Measurements from ENCODE around the gene ZSWIM9. TPM values are rescaled to one million over a fixed set of nuclear protein-coding genes. Genes with fewer than 3 reads are reported as not detected.

Gene ZSWIM9
- 1 to 10 TPM; 4.7 to 9.6 TPM for total RNA-seq

GRCh38 chr19:48169939-48170803, at the start of gene ZSWIM9, which contains the start of gene LIG1:
ZSWIM9 (plus strand) TSS chr19:48170680; CDS start chr19:48171803, 1,123 bp downstream.
LIG1 (minus strand) TSS chr19:48170344; CDS start chr19:48165566, 4,778 bp downstream.
- H3K27me3 ChIP-seq: no peaks in the 10 kb centered on the region
- H3K4me1 ChIP-seq: peaks cover 16% of the 10 kb centered on the region
- TF ChIP-seq CTCF (IDR thresholded peaks at IDR 0.05): peak in 5 of 7 experiments; percentile 5 to 48 (median 28)
- TF ChIP-seq POLR2A (IDR thresholded peaks at IDR 0.05): peak in 2 of 3 donors; percentile 43 to 47
- 1% methylated on average over 22 to 80 of the region's 82 CpGs for WGBS, 2 donors
- intact Hi-C loops (cut with DNase I): no loop called here
- ATAC-seq (peak; percentile 92), DNase-seq (peak; percentile 90 to 92 (median 90))
- H3K4me3 ChIP-seq: peak within 1 kb of the TSS; percentile 59 to 97
- H3K36me3 ChIP-seq (replicated peaks in 1 of 2; ENCODE audit: insufficient read depth in 1 of 2, low read depth in 2 of 2): peaks cover 0 to 3% of the 10 kb centered on the region in 2 donors
- peak within 1 kb of the TSS; percentile 90 to 98 (median 94) for H3K27ac ChIP-seq
- no peaks in the 10 kb centered on the region for H3K9me3 ChIP-seq

- Histone ChIP-seq H3K4me3 (no peak overlapping the region), H3K27me3 (no peaks in the 10 kb centered on the region), H3K36me3 (replicated peaks in 1 of 2; ENCODE audit: insufficient read depth in 1 of 2, low read depth in 2 of 2) (peaks cover 0 to 4% of the 10 kb centered on the region in 2 donors), H3K27ac (no peak overlapping the region), H3K4me1 (no peaks in the 10 kb centered on the region), H3K9me3 (no peaks in the 10 kb centered on the region)
- ATAC-seq (no peak), DNase-seq (no peak)
- TF ChIP-seq CTCF (IDR thresholded peaks at IDR 0.05): no peak
- no peak for TF ChIP-seq POLR2A (IDR thresholded peaks at IDR 0.05)
- intact Hi-C loops (cut with DNase I): no loop called here
- 91 to 92% methylated on average over 14 of the region's 14 CpGs for WGBS, 2 donors
Observed at GRCh38 chr19:48121066-48121465, 49.4 kb upstream of the ZSWIM9 start.

GRCh38 chr19:48121909-48122371, 48.5 kb upstream of the ZSWIM9 start:
- intact Hi-C loops (cut with DNase I): no loop called here
- Histone ChIP-seq H3K4me1 (no peaks in the 10 kb centered on the region), H3K9me3 (no peaks in the 10 kb centered on the region), H3K27ac (no peak overlapping the region), H3K27me3 (no peaks in the 10 kb centered on the region), H3K36me3 (replicated peaks in 1 of 2; ENCODE audit: insufficient read depth in 1 of 2, low read depth in 2 of 2) (peaks cover 0 to 4% of the 10 kb centered on the region in 2 donors), H3K4me3 (no peak overlapping the region)
- WGBS, 2 donors: 62 to 79% methylated on average over 10 of the region's 10 CpGs
- DNase-seq: no peak
- ATAC-seq: peak; percentile 52
- TF ChIP-seq POLR2A (IDR thresholded peaks at IDR 0.05): no peak
- no peak for TF ChIP-seq CTCF (IDR thresholded peaks at IDR 0.05)

- DNase-seq (no peak), ATAC-seq (no peak)
- Histone ChIP-seq H3K27me3 (no peaks in the 10 kb centered on the region), H3K4me1 (no peaks in the 10 kb centered on the region), H3K36me3 (replicated peaks in 1 of 2; ENCODE audit: insufficient read depth in 1 of 2, low read depth in 2 of 2) (peaks cover 0 to 4% of the 10 kb centered on the region in 2 donors), H3K9me3 (no peaks in the 10 kb centered on the region), H3K4me3 (no peak overlapping the region), H3K27ac (no peak overlapping the region)
- 53 to 93% methylated on average over 6 to 14 of the region's 14 CpGs for WGBS, 2 donors
- TF ChIP-seq POLR2A (IDR thresholded peaks at IDR 0.05) (no peak), CTCF (IDR thresholded peaks at IDR 0.05) (no peak)
- intact Hi-C loops (cut with DNase I): no loop called here
Observed at GRCh38 chr19:48122421-48122820, 48.1 kb upstream of the ZSWIM9 start.
